Pons (tissue), 1 donor: ENCODE data around the gene LRMDA.
"Not testable (repeated sequence)": the region's sequence is repeated elsewhere in the genome, so short reads cannot be mapped to it uniquely, and the experiment has no call there.

ENCODE experiments used
- DNase-seq: peaks from one replicate; pipeline ENCODE4 v3.0.0-alpha.2; 2016; ENCODE audit warnings: low spot score

The LRMDA gene

DNA sequence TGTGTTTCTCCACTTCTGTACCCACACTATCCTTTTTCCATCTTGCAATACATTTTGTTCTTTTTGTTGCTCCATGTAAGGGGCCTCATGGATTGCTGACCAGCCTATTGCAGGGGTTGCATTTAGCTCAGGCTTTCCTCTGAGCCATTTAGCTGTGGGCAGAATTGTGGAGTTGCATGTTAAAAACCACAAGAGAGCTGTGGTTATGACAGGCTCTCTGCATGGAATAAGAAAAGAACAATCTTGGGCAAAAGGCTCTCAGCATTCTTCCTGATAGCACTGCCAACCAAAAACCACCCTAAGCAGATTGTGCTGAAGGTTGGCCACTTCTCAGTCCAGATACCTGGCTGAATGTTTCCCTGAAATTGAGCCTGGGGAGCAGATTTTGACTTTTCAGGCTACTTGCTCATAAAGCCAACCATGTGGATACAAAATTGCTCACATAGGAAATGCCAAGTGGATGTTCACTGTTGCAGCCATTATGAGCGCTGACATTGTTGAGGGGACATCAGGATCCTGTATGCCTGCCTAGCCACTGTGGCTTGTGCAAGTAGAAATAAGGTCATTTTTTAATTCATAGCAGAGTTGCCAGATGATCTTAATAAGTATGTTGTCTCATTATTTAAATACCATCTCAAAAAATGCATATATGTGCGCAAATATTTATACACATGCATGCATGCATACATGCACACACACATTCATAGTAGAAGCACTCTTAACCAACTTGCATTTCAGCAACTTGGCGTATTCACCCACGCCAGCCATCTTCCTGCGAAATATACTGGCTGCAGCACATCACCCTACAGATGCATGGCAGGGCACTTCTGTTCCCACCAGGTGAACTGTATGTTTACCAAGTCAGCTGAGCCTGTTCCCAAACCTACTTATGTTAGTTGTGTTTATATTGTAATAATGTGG, 695.4 kb downstream of the LRMDA start:
- DNase-seq, result no peak

DNA sequence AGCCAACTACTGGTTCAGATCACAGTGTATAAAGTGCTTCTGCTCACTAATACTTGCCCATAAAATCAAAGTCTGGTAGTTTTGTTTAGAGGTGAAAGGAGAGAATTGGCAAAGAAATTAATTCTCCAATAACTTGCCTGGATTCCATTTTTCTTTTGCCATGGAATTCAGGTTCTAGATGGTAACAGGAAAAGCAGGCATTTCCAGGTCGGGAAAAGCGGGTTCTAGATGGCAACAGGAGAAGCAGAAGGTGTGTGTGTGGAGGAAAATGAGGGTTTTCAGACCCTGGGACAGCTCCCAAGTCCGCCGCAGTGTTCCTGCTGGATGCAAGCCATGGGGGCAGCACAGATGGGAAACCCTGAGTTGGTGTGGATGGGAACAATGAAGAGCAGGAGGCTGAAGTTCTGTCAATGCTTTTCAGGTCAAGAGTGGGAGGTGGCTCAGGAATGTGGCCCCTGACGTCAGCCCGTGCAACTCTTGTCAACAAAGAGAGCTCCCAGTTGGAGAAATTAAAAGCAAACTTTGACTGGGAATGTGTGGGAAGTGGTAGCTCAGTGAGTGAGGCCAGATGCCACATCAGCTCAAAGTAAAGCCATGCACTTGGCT, 696.7 kb downstream of the LRMDA start:
- no peak for DNase-seq

DNA sequence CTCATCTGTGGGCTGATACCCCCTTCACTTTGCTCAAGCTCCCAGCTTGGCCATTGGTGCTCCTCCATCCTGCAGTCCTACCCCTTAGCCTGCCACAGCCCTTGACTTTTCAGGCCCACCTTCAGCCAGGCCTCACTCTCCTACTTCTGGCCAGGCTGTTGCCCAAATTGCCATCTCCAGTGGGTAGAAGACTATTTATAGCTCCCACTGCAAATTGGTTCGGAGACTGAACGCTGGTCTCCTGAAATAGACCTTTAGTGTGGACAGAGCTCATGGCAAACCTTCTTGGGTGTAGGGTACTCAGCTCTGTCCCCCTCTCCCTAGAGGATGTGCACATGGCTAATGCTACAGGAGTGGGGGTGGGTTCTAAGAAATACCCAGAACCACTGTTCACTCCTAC, 697.8 kb downstream of the LRMDA start:
- no peak for DNase-seq

DNA sequence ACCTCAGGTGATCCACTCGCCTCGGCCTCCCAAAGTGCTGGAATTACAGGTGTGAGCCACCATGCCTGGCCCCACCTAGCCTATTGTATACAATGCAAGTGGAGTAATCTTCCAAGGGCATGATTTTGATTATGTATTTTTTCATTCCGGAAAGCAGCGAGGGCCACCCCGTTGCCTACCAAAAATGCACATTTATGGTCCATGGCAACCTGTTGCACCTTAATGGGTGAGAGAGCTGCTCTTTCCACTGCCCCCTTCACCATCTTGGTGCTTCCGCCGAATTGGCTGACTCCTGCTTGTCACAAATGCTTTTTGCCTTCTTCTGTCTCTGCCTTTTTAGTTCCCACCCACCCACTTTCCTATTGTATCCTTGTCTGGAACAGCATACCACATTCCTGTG, 699.5 kb downstream of the LRMDA start:
- DNase-seq, result no peak

DNA sequence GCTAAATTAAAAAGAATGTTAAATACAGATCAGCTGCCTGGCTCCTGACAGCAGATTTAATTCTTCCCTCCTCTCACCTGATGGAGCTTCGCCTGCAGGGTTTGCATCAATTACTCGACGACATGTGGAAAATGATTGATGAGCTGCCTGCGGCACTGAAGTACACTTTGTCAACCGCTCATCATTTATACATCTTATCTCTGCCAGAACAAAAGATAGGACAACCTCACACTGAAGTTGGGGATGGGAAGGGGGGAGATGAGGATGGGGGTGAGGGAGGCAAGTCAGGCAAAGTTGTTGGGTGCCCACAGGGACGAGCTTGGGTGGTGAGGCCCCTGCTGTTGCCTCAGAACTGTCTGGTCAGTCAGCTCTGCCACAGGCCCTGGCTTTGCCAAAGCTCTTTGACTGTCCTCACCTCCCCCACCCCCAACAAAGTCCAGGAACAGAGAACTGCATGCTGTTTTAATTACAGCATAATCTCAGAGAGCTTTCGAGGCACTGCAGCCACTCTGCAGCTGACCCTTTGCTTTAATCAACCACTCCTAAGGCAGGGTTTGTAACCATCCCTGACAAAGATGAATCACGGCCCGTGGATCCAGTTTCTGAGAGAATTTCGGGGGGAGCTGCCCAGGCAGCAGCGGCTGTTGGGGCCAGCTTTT, 702.3 kb downstream of the LRMDA start:
- DNase-seq, result no peak

DNA sequence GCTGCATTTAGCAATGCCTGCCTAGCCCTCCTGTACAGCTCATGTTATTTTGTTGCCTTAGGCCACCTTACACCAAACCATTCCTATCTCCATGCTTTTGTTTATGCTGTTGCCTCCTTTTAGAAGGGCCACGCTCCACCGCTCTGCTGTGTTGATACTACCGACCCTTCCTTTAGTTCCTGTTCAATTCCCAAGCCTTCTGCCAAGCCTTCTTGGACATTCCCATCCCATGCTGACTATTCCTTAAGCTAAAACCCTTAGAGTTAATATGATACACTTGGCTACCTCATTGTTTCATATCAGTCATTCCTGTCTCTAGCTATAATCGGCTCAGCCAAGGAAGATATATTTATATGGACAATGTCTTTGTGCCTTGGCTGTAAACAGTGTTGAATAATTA, 705.5 kb downstream of the LRMDA start:
- no peak for DNase-seq

DNA sequence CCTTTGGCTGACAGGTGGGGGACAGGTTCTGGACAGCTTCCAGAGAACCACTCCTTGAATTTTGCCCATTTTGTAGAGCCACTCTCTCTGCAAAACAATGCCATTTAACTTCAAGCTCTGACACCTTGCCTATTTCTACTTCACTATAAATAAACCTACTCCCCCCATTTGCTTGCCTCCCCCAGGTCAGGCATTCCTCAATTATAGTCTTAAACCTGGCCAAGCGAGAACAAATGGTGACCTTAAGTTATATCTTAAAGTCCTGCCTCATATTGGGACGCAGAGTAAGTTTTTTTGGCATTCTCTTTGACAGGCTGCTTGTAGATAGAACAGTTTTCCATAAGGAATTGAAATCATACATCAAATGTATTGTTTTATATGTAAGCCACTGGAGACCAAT, 706.9 kb downstream of the LRMDA start:
- DNase-seq, result no peak

DNA sequence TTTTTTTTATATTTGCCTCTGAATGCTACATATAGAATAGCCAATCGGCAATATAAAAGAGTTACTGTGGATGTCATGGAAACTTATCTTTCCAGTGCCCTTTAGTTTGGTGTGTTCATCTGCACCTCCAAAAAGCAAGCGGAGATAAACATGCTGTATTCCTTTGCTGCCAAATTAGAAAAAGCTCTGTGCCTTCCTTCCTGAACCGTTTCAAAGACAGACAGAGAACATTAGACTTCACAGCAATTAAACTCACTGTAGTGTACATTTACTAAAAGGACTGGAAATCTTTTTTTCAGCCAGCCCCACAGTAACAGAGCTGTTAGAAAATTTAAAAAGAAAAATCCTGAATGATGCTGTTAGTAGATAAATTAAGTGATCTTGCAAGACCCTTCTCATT, 707.5 kb downstream of the LRMDA start:
- DNase-seq, result no peak

DNA sequence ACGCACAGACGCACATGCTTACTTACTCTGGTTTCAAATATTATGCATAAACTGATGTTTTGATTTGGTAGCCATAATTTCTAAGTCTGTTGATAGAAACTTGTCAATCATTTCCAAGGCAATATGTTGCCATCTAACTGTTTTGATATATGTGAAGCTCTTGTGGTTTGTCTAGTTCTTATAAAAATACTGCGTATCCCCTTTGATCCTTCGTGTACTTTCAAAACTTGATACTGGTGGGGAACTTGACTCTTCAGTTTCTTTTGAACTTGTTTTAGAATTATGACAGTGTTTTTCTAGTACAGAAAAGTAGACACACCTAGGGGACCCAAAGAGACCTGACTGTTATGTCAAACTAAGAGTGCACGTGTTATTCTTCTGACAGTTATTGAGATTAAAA, 708.0 kb downstream of the LRMDA start:
- no peak for DNase-seq

DNA sequence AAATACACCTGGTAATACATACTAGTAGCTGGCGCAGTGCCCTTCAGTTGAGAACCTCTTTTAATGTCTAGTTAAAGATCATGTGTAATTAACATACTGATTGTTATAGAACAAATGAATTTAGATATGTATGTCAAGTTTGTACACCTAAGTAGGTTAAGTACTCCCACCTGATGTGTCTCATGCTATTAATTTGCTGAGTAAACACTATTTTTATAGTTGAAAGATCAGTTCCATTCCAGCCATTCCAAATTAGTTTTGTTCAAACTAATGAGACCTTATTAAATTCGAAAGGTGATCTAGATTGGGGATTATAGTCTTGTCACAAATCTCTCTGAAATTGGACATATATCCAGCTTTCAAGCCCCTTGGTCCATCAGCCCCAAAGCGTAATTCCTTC, 710.0 kb downstream of the LRMDA start:
- DNase-seq, result no peak

DNA sequence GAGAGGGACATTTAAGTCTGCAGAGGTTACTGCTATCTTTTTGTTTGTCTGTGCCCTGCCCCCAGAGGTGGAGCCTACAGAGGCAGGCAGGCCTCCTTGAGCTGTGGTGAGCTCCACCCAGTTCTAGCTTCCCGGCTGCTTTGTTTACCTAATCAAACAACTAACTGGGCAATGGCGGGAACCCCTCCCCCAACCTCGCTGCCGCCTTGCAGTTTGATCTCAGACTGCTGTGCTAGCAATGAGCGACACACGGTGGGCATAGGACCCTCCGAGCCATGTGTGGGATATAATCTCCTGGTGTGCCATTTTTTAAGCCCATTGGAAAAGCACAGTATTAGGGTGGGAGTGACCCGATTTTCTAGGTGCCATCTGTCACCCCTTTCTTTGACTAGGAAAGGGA, 716.8 kb downstream of the LRMDA start:
- DNase-seq, result not testable (repeated sequence)

DNA sequence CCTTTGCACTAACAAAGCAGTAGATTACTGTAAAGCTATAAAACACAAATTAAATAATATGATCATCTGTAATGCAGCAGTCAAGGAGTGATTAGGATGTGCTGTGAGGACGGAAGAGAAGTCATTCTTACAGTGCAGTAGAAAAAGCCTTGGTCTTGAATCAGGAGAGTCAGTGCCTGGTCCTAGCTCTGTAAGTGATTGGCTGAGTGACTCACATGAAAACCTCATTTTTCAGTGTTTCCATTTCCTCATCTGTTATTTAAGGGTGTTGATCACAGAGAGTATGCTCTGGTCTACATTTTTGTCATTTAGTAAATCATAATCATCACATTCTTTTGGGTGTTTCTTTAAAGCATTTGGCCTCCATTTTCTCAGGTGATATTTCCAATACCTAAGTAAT, 717.8 kb downstream of the LRMDA start:
- DNase-seq, result no peak

DNA sequence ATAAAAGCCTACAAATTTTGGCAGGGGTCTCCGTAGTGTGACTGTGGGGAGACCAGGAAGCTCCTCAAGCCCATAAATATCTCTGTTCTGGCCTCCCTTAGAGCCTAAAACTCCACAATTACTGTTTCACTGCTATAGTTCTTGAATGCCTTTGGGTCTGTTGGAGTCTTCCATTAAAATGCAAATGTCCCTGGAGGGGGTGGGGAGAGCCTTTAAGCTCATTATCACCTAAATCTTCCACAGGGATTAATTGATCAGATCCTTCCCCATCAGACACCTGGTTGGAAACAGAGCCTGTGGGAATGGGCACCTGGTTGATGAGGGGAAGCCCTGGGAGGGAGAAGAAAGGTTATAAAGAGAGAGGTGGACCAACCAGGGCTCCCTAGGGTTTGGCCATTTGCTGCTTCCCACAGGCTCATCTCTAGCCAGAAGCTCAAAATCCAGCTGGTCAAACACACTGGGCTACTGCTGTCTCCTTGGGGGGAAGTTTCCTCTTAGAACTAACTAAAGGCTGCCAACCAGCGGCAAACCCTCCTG, 718.2 kb downstream of the LRMDA start:
- no peak for DNase-seq

DNA sequence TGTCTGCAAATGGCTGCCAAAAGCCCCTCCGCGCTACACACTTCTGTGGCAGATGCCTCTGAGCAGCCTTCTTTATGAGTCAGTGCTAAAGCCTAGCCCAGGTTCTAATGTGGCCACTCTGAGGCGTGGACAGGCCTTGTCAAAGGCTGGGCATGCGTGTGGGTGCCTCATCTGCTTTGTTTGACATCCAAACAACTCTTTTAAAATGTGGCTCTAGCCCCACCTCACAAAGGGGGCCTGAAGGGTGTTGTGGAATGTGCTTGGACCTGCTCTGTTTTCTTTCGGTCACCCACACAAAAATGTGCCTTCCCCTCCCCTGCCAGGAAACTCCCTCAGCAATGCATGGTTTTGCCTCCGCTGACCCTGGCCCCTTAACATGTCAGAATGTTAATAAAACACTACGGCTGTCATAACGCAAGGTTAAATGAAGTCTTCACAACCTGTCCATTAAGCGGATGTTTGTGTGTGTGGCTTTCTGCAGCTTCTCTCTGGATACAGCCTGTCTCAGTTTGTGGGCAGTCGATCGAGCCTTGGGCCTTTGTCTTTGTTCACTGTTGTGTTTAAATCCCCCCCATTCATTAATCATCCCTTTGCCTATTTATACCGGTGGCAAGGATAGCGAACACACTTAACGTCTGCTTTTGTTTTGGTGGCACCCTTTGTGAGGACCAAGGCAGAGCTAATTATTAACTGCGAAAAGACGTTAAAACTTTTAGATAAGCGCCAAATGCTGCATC, 718.9 kb downstream of the LRMDA start:
- DNase-seq, result peak; percentile 9

DNA sequence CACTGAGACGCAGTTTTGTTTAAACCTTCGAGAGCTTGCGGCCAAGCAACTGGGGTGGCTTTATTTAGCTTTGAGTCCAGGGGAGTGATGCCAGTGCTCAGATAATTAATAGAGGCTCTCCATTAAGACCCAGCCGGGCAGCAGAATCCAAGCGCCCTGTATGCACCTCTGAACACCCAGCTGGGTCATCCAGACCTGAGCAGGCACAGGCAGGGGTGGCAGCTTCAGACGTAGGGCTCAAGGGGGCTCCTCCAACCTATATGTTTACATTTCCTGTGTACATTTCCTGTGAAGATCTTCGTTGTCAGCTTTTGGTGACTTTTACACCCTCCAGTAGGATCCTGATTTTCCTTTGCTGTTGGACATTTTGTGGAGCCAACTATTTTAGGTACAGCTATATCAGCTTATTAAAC, 719.5 kb downstream of the LRMDA start:
- no peak for DNase-seq

DNA sequence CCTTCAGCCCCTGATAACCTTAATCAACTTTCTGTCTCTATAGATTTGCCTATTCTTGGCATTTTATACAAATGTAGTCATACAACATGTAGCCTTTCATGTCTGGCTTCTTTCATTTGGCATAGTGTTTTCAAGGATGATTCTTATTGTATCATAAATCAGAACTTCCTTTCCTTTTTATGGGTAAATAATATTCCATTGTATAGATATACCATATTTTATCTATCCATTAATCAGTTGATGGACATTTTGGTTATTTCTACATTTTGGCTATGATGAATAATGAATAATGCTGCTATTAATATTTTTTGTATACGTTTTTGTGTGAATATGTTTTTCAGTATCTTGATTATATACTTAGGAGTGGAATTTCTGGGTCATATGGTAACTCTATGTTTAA, 720.8 kb downstream of the LRMDA start:
- no peak for DNase-seq

DNA sequence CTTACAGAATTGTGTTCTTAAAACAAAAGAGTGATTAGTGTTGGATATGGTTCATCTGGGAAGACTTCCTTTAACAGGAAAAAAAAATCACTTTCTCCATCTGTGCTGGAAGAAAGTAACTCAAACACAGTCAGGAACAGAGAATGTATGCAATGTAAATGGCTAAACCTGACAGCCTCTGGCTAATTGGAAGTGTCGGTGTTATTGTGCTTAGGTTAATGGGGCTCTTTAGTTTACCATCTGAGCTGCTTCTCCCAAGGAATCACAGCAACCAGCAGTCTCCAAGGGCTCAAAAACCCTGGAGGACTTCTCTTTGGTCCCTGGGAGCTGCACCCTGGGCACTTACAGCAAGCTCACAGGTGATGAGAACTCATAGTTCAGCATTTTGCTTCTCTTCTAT, 724.5 kb downstream of the LRMDA start:
- DNase-seq, result no peak

DNA sequence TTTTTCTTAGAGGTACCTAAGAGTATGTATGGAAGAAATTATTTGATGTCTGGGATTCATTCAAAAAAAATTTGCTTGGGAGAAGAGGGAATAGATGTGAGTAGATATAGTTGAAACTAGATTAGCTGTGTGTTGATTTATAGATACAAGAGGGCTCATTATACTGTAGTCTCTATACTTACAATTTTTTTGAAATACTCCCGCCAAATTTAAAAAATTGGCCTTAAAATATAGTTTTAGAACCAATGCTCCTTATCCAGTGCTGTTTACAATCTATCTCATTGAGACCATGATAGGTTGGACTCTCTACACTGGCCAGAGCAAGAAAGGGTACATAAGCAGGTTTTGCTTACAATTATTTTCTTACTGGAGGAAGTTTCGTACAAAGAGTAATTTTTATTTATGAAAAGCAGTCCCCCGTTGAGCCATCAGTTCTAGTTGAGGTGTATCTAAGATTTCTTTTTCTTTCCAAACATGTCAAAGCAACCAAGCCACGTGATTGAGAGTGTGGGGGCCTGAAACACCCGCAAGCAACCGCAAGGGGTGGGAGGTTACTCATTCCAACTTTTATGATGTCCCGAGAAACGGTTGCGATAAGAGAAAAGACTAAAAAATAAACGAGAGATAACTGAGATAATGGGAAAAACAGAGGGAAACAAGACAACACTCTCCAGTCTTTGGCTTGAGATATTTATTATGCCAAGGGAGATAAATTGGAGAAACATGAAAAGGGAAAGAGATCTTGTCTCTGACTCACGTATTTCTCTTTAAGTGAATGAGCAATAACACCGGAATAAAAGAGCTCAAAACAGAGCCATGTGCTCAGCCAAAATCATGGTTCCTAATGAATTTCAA, 729.2 kb downstream of the LRMDA start:
- no peak for DNase-seq

DNA sequence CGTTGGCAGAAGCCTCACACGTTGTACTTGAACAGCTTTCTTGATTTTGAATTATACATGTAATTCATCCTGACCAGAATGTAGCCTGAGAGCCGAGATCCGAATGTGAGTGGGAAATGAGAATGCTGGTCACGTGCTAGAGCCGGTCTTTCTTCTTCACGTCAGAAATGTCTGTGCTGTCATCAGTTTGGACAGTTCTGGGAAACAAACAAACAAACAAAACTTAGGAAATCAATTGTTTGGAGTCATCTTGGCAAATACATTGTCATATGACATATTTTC, 729.8 kb downstream of the LRMDA start:
- no peak for DNase-seq

DNA sequence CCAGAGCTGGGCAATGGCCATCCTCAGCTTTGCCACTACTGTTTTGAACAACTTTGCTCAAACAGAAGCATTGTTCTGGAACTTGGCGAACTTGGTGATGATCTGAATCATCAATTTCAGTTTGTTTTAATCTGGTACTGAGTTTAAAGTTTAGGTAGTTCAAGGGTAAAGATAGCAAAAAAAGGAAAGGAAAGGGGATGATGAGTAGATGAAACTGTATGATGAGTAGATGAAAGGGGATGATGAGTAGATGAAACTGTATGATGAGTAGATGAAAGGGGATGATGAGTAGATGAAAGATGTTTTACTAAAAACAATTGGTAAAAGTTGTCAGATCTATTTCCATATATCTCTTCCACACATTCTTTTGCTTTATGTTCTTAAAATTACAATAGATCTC, 737.0 kb downstream of the LRMDA start:
- no peak for DNase-seq

DNA sequence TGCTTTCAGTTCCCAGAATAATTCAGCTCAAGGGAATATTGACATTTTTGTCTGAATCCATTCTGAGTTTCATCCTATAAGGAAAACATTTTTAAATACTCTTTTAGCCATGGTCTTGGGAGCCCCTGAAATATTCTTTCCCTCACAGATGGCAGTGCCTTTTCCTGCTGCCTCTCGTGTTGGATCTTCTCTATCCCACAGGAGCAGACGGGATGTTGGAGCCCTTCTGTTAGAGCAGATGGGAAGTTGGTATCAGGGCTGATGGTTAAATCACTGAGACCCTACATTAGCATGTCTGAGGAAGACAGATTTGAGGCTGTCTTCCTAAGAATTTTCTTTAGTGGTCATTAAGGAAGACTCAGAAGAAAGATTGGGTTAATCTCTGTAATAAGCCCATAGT, 737.8 kb downstream of the LRMDA start:
- DNase-seq, result no peak

DNA sequence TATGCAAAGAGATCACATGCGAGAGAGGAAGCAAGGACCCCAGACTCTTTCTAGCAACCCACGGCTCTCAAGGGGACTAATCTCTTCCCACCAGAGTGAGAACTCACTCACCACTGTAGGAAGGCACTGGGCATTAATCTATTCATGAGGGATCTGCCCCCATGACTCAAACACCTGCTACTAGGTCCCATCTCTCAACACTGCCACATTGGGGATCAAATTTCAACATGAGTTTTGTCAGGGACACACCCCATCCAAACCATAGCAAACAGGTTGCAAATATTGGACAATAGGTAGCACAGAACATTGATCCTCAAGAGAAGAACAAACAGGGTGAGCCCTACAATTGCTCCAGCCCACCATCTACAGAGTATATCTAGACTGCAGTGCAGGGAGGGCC, 740.6 kb downstream of the LRMDA start:
- DNase-seq, result no peak
